Measurements from ENCODE around the gene ZSWIM5. TPM values are rescaled to one million over a fixed set of nuclear protein-coding genes. Genes with fewer than 3 reads are reported as not detected.
A peak's percentile ranks its signal among the peaks of the same experiment; 100 is the strongest.

Gene ZSWIM5
- total and polyA plus RNA-seq, 5 experiments from 2014 or later, result 0.57 to 1.2 (median 0.85) TPM

GRCh38 chr1:45032837-45033236 is 173.6 kb downstream of the ZSWIM5 start:
- H3K4me1 Mint-ChIP-seq, result peaks cover 0 to 10% (median 7%) of the 10 kb centered on the region in 4 donors
- no peaks in the 10 kb centered on the region for H3K9me3 Mint-ChIP-seq
- ATAC-seq, result no peak
- POLR2A ChIA-PET, result no interaction called here
- H3K27ac Mint-ChIP-seq, result peak overlapping the region in 3 of 10 donors; percentile 22 to 73 (median 57)
- no peak for DNase-seq
- peaks cover 0 to 3% (median 2%) of the 10 kb centered on the region in 3 donors for H3K36me3 Mint-ChIP-seq
- H3K4me3 Mint-ChIP-seq, result no peak overlapping the region
- no peaks in the 10 kb centered on the region for H3K27me3 Mint-ChIP-seq

GRCh38 chr1:45026446-45026845 is 180.0 kb downstream of the ZSWIM5 start:
- H3K27ac Mint-ChIP-seq, result no peak overlapping the region
- POLR2A ChIA-PET, result no interaction called here
- H3K4me1 Mint-ChIP-seq, result no peaks in the 10 kb centered on the region
- DNase-seq (no peak), ATAC-seq (no peak)
- H3K4me3 Mint-ChIP-seq, result no peak overlapping the region
- H3K36me3 Mint-ChIP-seq, result no peaks in the 10 kb centered on the region
- peaks cover 0 to 2% (median 0%) of the 10 kb centered on the region in 5 donors for H3K27me3 Mint-ChIP-seq
- no peaks in the 10 kb centered on the region for H3K9me3 Mint-ChIP-seq

- peaks cover 0 to 2% (median 0%) of the 10 kb centered on the region in 5 donors for H3K27me3 Mint-ChIP-seq
- H3K9me3 Mint-ChIP-seq, result no peaks in the 10 kb centered on the region
- no peak overlapping the region for H3K27ac Mint-ChIP-seq
- no peaks in the 10 kb centered on the region for H3K36me3 Mint-ChIP-seq
- POLR2A ChIA-PET, result no interaction called here
- H3K4me3 Mint-ChIP-seq, result no peak overlapping the region
- H3K4me1 Mint-ChIP-seq, result peaks cover 0 to 3% (median 0%) of the 10 kb centered on the region in 4 donors
- DNase-seq (no peak), ATAC-seq (no peak)
These were observed 182.7 kb downstream of the ZSWIM5 start for GRCh38 chr1:45023663-45024062.

- peaks cover 6 to 13% (median 11%) of the 10 kb centered on the region in 4 donors for H3K4me1 Mint-ChIP-seq
- POLR2A ChIA-PET, result interaction anchor here (1.0 to 1.1 kb wide), 2 partner anchors 282 to 285 kb away, joined by 4 to 5 read pairs; no protein-coding TSS in a partner anchor
- no peak overlapping the region for H3K4me3 Mint-ChIP-seq
- peak overlapping the region in 4 of 10 donors; percentile 19 to 69 (median 59) for H3K27ac Mint-ChIP-seq
- peak; percentile 90 for ATAC-seq
- peak in 9 of 10 donors; percentile 14 to 65 (median 46) for DNase-seq
- H3K9me3 Mint-ChIP-seq, result no peaks in the 10 kb centered on the region
- H3K36me3 Mint-ChIP-seq, result peaks cover 0 to 13% (median 0%) of the 10 kb centered on the region in 3 donors
- H3K27me3 Mint-ChIP-seq, result no peaks in the 10 kb centered on the region
These were observed 187.7 kb downstream of the ZSWIM5 start for GRCh38 chr1:45018599-45019230.

- Mint-ChIP-seq H3K27ac (peak overlapping the region in 5 of 10 donors; percentile 0 to 66 (median 37)), H3K27me3 (no peaks in the 10 kb centered on the region), H3K4me1 (peaks cover 10 to 30% (median 26%) of the 10 kb centered on the region in 4 donors), H3K4me3 (no peak overlapping the region), H3K36me3 (peaks cover 0 to 13% (median 0%) of the 10 kb centered on the region in 3 donors), H3K9me3 (no peaks in the 10 kb centered on the region)
- DNase-seq (no peak), ATAC-seq (no peak)
- POLR2A ChIA-PET, result no interaction called here
These were observed 189.6 kb downstream of the ZSWIM5 start for GRCh38 chr1:45016767-45017166.

- Mint-ChIP-seq H3K36me3 (peaks cover 0 to 13% (median 0%) of the 10 kb centered on the region in 3 donors), H3K27ac (peak overlapping the region in 2 of 10 donors; percentile 7 to 30), H3K27me3 (no peaks in the 10 kb centered on the region), H3K4me1 (peaks cover 14 to 35% (median 32%) of the 10 kb centered on the region in 4 donors), H3K9me3 (no peaks in the 10 kb centered on the region), H3K4me3 (peak overlapping the region in 1 of 10 donors; percentile 6)
- POLR2A ChIA-PET, result interaction anchor here (6.2 kb wide), 1 partner anchor 285 kb away, joined by 112 read pairs; no protein-coding TSS in a partner anchor
- ATAC-seq, result no peak
- no peak for DNase-seq
These were observed 190.2 kb downstream of the ZSWIM5 start for GRCh38 chr1:45016090-45016697.

- H3K36me3 Mint-ChIP-seq, result peaks cover 0 to 13% (median 0%) of the 10 kb centered on the region in 3 donors
- no peak overlapping the region for H3K4me3 Mint-ChIP-seq
- ATAC-seq (no peak), DNase-seq (no peak)
- POLR2A ChIA-PET, result interaction anchor here (6.2 kb wide), 1 partner anchor 286 kb away, joined by 112 read pairs; no protein-coding TSS in a partner anchor
- H3K4me1 Mint-ChIP-seq, result peaks cover 15 to 36% (median 34%) of the 10 kb centered on the region in 4 donors
- no peaks in the 10 kb centered on the region for H3K9me3 Mint-ChIP-seq
- peak overlapping the region in 3 of 10 donors; percentile 18 to 30 (median 25) for H3K27ac Mint-ChIP-seq
- no peaks in the 10 kb centered on the region for H3K27me3 Mint-ChIP-seq
These were observed 190.7 kb downstream of the ZSWIM5 start for GRCh38 chr1:45015683-45016082.

- Mint-ChIP-seq H3K4me1 (peaks cover 17 to 47% (median 44%) of the 10 kb centered on the region in 4 donors), H3K36me3 (peaks cover 0 to 13% (median 0%) of the 10 kb centered on the region in 3 donors), H3K27me3 (no peaks in the 10 kb centered on the region), H3K9me3 (no peaks in the 10 kb centered on the region), H3K27ac (peak overlapping the region; percentile 38 to 91 (median 82)), H3K4me3 (peak overlapping the region; percentile 33 to 86 (median 66))
- DNase-seq, result peak; percentile 64 to 90 (median 78)
- ATAC-seq, result peak; percentile 30 to 36
- POLR2A ChIA-PET, result interaction anchor here (0.6 to 6.2 kb wide), 12 partner anchors 8 to 672 kb away, joined by 3 to 112 read pairs (median 4); partner anchors contain the start of genes CCDC163, EIF2B3, GPBP1L1 and MMACHC
These were observed 191.9 kb downstream of the ZSWIM5 start for GRCh38 chr1:45014321-45015028.

GRCh38 chr1:45013551-45014209 is 192.7 kb downstream of the ZSWIM5 start:
- Mint-ChIP-seq H3K36me3 (peaks cover 0 to 21% (median 0%) of the 10 kb centered on the region in 3 donors), H3K27me3 (no peaks in the 10 kb centered on the region), H3K4me1 (peaks cover 21 to 55% (median 50%) of the 10 kb centered on the region in 4 donors), H3K4me3 (peak overlapping the region in 9 of 10 donors; percentile 15 to 97 (median 72)), H3K9me3 (no peaks in the 10 kb centered on the region), H3K27ac (peak overlapping the region in 6 of 10 donors; percentile 20 to 95 (median 86))
- ATAC-seq (no peak), DNase-seq (no peak)
- POLR2A ChIA-PET, result interaction anchor here (0.6 to 6.2 kb wide), 11 partner anchors 7 to 672 kb away, joined by 3 to 112 read pairs (median 7); partner anchors contain the start of genes CCDC163, EIF2B3, GPBP1L1 and MMACHC

GRCh38 chr1:45012639-45013278 is 193.6 kb downstream of the ZSWIM5 start:
- DNase-seq, result peak in 1 of 10 donors; percentile 15
- Mint-ChIP-seq H3K36me3 (peaks cover 0 to 29% (median 0%) of the 10 kb centered on the region in 3 donors), H3K27ac (peak overlapping the region; percentile 87 to 99 (median 95)), H3K4me1 (peaks cover 21 to 56% (median 49%) of the 10 kb centered on the region in 4 donors), H3K9me3 (no peaks in the 10 kb centered on the region), H3K27me3 (no peaks in the 10 kb centered on the region), H3K4me3 (peak overlapping the region; percentile 81 to 97 (median 93))
- POLR2A ChIA-PET, result interaction anchor here (0.5 to 6.2 kb wide), 19 partner anchors 26 to 1269 kb away, joined by 3 to 112 read pairs (median 16); partner anchors contain the start of genes CCDC163, EIF2B3, MMACHC and MUTYH
- ATAC-seq, result no peak

Measured in naive thymus-derived CD8-positive, alpha-beta T cell (primary cell).